ENCODE results near the gene LEP. TPM values are rescaled to one million over a fixed set of nuclear protein-coding genes. Genes with fewer than 3 reads are reported as not detected.
"Not testable (repeated sequence)": the region's sequence is repeated elsewhere in the genome, so short reads cannot be mapped to it uniquely, and the experiment has no call there.

The LEP gene
- total RNA-seq, 1 donor from 2014 or later = not detected

GRCh38 chr7:128274246-128274883 lies 33.3 kb downstream of the LEP start:
- no peak for DNase-seq

GRCh38 chr7:128274884-128275603 lies 34.0 kb downstream of the LEP start:
- DNase-seq = no peak

GRCh38 chr7:128275681-128276080 lies 34.6 kb downstream of the LEP start:
- no peak for DNase-seq

- DNase-seq = no peak
Measured at GRCh38 chr7:128278366-128278765, 37.3 kb downstream of the LEP start.

- no peak for DNase-seq
Measured at GRCh38 chr7:128279124-128279713, 38.1 kb downstream of the LEP start.

GRCh38 chr7:128280451-128280850 lies 39.4 kb downstream of the LEP start:
- DNase-seq = not testable (repeated sequence)

- no peak for DNase-seq
Measured at GRCh38 chr7:128281605-128282380, 40.7 kb downstream of the LEP start.

- DNase-seq = no peak
Measured at GRCh38 chr7:128284102-128284501, 43.0 kb downstream of the LEP start.

- DNase-seq = no peak
Measured at GRCh38 chr7:128287556-128287955, 46.5 kb downstream of the LEP start.

- not testable (repeated sequence) for DNase-seq
Measured at GRCh38 chr7:128298004-128298403, 56.9 kb downstream of the LEP start.

- no peak for DNase-seq
Measured at GRCh38 chr7:128299109-128299607, 58.1 kb downstream of the LEP start.

GRCh38 chr7:128302139-128302538 lies 61.1 kb downstream of the LEP start:
- DNase-seq = no peak

GRCh38 chr7:128303133-128303532 lies 62.1 kb downstream of the LEP start:
- no peak for DNase-seq

- DNase-seq = no peak
Measured at GRCh38 chr7:128303643-128304042, 62.6 kb downstream of the LEP start.

GRCh38 chr7:128304212-128304611 lies 63.1 kb downstream of the LEP start:
- DNase-seq = no peak

GRCh38 chr7:128307061-128307460 lies 66.0 kb downstream of the LEP start:
- no peak for DNase-seq

Small RNAs within 50 kb of the gene (small RNA-seq; reads per million reads assigned to genes)
- 2.5 reads per million, percentile 85 among the genes with 10 or more reads in this experiment for gene MIR129-1

Other genes starting within 250 kb of the LEP start
- 18.4 TPM for gene LRRC4, start 209.8 kb upstream of the LEP start, total RNA-seq
- 12.5 TPM for gene RBM28, start 102.6 kb downstream of the LEP start, total RNA-seq
- 2.7 TPM for gene PRRT4, start 120.4 kb downstream of the LEP start, total RNA-seq
- 27.0 TPM for gene IMPDH1, start 168.7 kb downstream of the LEP start, total RNA-seq
- 27.5 TPM for gene HILPDA, start 214.6 kb downstream of the LEP start, total RNA-seq
- 33.1 TPM for gene METTL2B, start 235.5 kb downstream of the LEP start, total RNA-seq